GM18951 (cell line): ENCODE results near the gene SEC14L5.

Source experiments
- POLR2A ChIP-seq: IDR thresholded peaks from 4 replicates; pipeline ENCODE4 v1.6.1; 2011; ENCODE audit warnings: mild to moderate bottlenecking; ENCODE audit not compliant: insufficient read length, insufficient read depth; ENCODE audit errors: extremely low read depth
- in situ Hi-C: fragments of 300-500 bp; cut with MboI; formaldehyde crosslinking; loops from one replicate; pipeline ENCODE4 v1.12.0; 2022; ENCODE audit warnings: low sequenced_read_pairs, mixed read lengths, inconsistent platforms; ENCODE audit not compliant: unreplicated experiment

The SEC14L5 gene

GRCh38 chr16:4972938-4973587 lies 14.9 kb downstream of the SEC14L5 start:
- TF ChIP-seq POLR2A: no peak
- in situ Hi-C loops: no loop called here

GRCh38 chr16:4976079-4976478 lies 17.9 kb downstream of the SEC14L5 start:
- TF ChIP-seq POLR2A: no peak
- in situ Hi-C loops: no loop called here

GRCh38 chr16:4976611-4977145 lies 18.5 kb downstream of the SEC14L5 start:
- in situ Hi-C loops: no loop called here
- no peak for TF ChIP-seq POLR2A

- no peak for TF ChIP-seq POLR2A
- in situ Hi-C loops: no loop called here
These were observed 21.0 kb downstream of the SEC14L5 start for GRCh38 chr16:4979164-4979563.

GRCh38 chr16:4979736-4980660 lies 21.9 kb downstream of the SEC14L5 start:
- no peak for TF ChIP-seq POLR2A
- in situ Hi-C loops: no loop called here

GRCh38 chr16:4980691-4981090 lies 22.6 kb downstream of the SEC14L5 start:
- no peak for TF ChIP-seq POLR2A
- in situ Hi-C loops: no loop called here

- in situ Hi-C loops: no loop called here
- TF ChIP-seq POLR2A: no peak
These were observed 23.3 kb downstream of the SEC14L5 start for GRCh38 chr16:4981473-4981872.

GRCh38 chr16:4982056-4982867 lies 24.1 kb downstream of the SEC14L5 start:
- in situ Hi-C loops: no loop called here

GRCh38 chr16:4984174-4984990 lies 26.3 kb downstream of the SEC14L5 start:
- in situ Hi-C loops: no loop called here
- no peak for TF ChIP-seq POLR2A

More at GRCh38 chr16:4982056-4982867, 24.1 kb downstream of the SEC14L5 start:
- no peak for TF ChIP-seq POLR2A

GRCh38 chr16:4987250-4987579 lies 29.1 kb downstream of the SEC14L5 start:
- TF ChIP-seq POLR2A: no peak
- in situ Hi-C loops: no loop called here

- no peak for TF ChIP-seq POLR2A
- in situ Hi-C loops: no loop called here
These were observed 29.6 kb downstream of the SEC14L5 start for GRCh38 chr16:4987580-4988374.

- TF ChIP-seq POLR2A: no peak
- in situ Hi-C loops: no loop called here
These were observed 30.5 kb downstream of the SEC14L5 start for GRCh38 chr16:4988647-4989046.
